Breast epithelium (tissue), 4 donors: ENCODE results near the gene CXCL12. TPM values are rescaled to one million over a fixed set of nuclear protein-coding genes. Genes with fewer than 3 reads are reported as not detected.

Experiments used
- DNase-seq, 2 donors: peaks; one replicate each; pipeline ENCODE4 v3.0.0-alpha.2; 2019; ENCODE audit warnings: low spot score in 2 of 2
- H3K27ac ChIP-seq, 2 donors: fragments of 200-600 bp; sonication (generic) in 1 of 2; one replicate each; pipeline ENCODE4 v1.5.1; 2016 to 2019; ENCODE audit warnings: mild to moderate bottlenecking in 1 of 2
- H3K27me3 ChIP-seq, 2 donors: fragments of 200-600 bp; sonication (generic) in 1 of 2; one replicate each; pipeline versions ENCODE4 v1.5.1 to v1.6.0; 2017 to 2019; ENCODE audit warnings: control low read depth in 1 of 2, mild to moderate bottlenecking in 1 of 2
- H3K36me3 ChIP-seq: fragments of 200-600 bp; one replicate; pipeline ENCODE4 v1.5.1; 2019
- H3K4me1 ChIP-seq, 2 donors: fragments of 200-600 bp; sonication (generic); one replicate each; pipeline ENCODE4 v1.5.1; 2016 to 2019; ENCODE audit warnings: control low read depth in 1 of 2
- H3K4me3 ChIP-seq, 3 donors: fragments of 200-600 bp; sonication (generic); 1 replicate in 2 of 3; 2 replicates in 1 of 3; pipeline ENCODE4 v1.5.1; 2016 to 2019; ENCODE audit warnings: mild to moderate bottlenecking in 3 of 3, moderate library complexity in 2 of 3
- H3K9me3 ChIP-seq, 2 donors: fragments of 200-600 bp; sonication (generic) in 1 of 2; one replicate each; pipeline ENCODE4 v1.5.1; 2016 to 2019; ENCODE audit warnings: control low read depth in 1 of 2
- CTCF ChIP-seq, 3 donors: fragments of 450-650 bp; IDR thresholded peaks; one replicate each; pipeline ENCODE4 v1.5.1; 2016 to 2017; ENCODE audit warnings: antibody characterized with exemption in 3 of 3, mild to moderate bottlenecking in 3 of 3, moderate library complexity in 3 of 3
- POLR2A ChIP-seq: fragments of 450-650 bp; IDR thresholded peaks from one replicate; pipeline ENCODE4 v1.6.1; 2016; ENCODE audit warnings: antibody characterized with exemption, mild to moderate bottlenecking, moderate library complexity
- POLR2AphosphoS5 ChIP-seq, 3 donors: sonication (generic); formaldehyde crosslinking; IDR thresholded peaks; one replicate each; pipeline ENCODE4 v1.6.1; 2017; ENCODE audit warnings: antibody characterized with exemption in 3 of 3
- intact Hi-C: fragments of 100-400 bp; cut with DNase I; formaldehyde crosslinking; loops from one replicate; pipeline ENCODE4 v1.15.1; 2023; ENCODE audit warnings: low total_unique reads
- total RNA-seq, 3 donors: library from RNA; depleted of rRNA; stranded (reverse); fragments of >200 nt; gene quantifications; one replicate each; pipeline ENCODE4 v1.1.0, GENCODE V29; 2016

CXCL12 gene
- total RNA-seq, 3 donors from 2014 or later: 66.4 to 164 (median 103) TPM

GRCh38 chr10:44400541-44400940 lies 15.6 kb upstream of the CXCL12 start:
- TF ChIP-seq POLR2A: no peak
- no peak for TF ChIP-seq CTCF (IDR thresholded peaks at IDR 0.05)
- TF ChIP-seq POLR2AphosphoS5 (IDR thresholded peaks at IDR 0.05): no peak
- no peaks in the 10 kb centered on the region for H3K27me3 ChIP-seq
- intact Hi-C loops: no loop called here
- H3K4me3 ChIP-seq: no peak overlapping the region
- H3K9me3 ChIP-seq: peaks cover 0 to 10% of the 10 kb centered on the region in 2 donors
- no peak overlapping the region for H3K27ac ChIP-seq
- no peaks in the 10 kb centered on the region for H3K4me1 ChIP-seq
- no peak for DNase-seq
- no peaks in the 10 kb centered on the region for H3K36me3 ChIP-seq

GRCh38 chr10:44399659-44400451 lies 15.0 kb upstream of the CXCL12 start:
- intact Hi-C loops: no loop called here
- no peak for TF ChIP-seq CTCF (IDR thresholded peaks at IDR 0.05)
- no peak for DNase-seq

DNA sequence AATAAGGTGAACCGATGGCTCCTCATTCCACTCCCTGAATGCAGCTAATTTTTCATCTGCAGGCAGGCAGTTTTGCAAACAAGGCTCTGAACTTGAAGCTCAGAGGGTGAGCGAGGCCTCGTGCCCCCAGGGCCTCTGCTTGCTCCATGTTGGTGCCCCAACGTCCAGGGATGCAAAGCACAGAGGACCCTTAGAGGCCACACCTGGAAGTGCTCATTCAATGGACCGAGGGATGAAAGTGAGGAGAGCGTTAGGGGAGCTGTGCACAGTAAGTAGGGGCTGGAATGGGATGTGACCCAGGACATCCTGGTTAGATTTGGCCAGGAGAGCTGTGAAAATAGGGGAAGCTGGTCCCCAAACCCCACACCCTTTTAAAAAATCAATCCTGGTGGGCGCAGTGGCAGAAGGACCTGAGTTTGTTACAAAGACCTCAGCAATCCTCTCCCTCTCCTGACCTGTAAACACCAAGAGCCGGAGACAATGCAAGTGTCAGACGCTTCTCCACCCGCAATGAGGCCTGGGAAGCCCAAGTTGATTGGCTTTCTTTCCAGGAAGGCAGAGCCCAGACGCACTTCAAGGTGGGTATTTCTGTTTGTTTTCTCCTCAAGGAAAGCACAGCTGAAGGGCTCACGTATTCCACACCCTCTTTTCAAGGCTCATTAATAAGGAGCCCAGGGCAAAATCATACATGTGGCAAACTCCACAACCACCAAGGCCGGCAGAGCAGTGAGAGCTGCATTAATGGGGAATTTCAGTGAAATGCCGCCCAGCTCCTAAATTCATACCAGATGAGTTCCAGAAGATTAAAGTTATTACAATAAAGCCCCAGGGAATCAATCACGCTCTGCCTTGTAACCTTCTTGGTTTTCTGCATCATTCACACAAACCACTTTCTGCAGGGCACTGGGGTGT lies 14.1 kb upstream of the CXCL12 start:
- Histone ChIP-seq H3K36me3 (no peaks in the 10 kb centered on the region), H3K4me3 (no peak overlapping the region), H3K9me3 (no peaks in the 10 kb centered on the region), H3K4me1 (no peaks in the 10 kb centered on the region), H3K27me3 (no peaks in the 10 kb centered on the region), H3K27ac (no peak overlapping the region)
- DNase-seq: no peak
- TF ChIP-seq POLR2AphosphoS5 (IDR thresholded peaks at IDR 0.05) (no peak), CTCF (IDR thresholded peaks at IDR 0.05) (no peak), POLR2A (no peak)
- intact Hi-C loops: no loop called here

More at GRCh38 chr10:44399659-44400451, 15.0 kb upstream of the CXCL12 start:
- H3K27me3 ChIP-seq: no peaks in the 10 kb centered on the region
- peaks cover 0 to 3% of the 10 kb centered on the region in 2 donors for H3K9me3 ChIP-seq
- H3K27ac ChIP-seq: no peak overlapping the region
- no peaks in the 10 kb centered on the region for H3K4me1 ChIP-seq
- no peak overlapping the region for H3K4me3 ChIP-seq
- H3K36me3 ChIP-seq: no peaks in the 10 kb centered on the region

GRCh38 chr10:44398271-44398670 lies 13.4 kb upstream of the CXCL12 start:
- Histone ChIP-seq H3K9me3 (no peaks in the 10 kb centered on the region), H3K4me3 (no peak overlapping the region), H3K36me3 (no peaks in the 10 kb centered on the region), H3K27me3 (no peaks in the 10 kb centered on the region), H3K27ac (no peak overlapping the region), H3K4me1 (no peaks in the 10 kb centered on the region)
- no peak for DNase-seq
- TF ChIP-seq POLR2A: no peak
- no peak for TF ChIP-seq POLR2AphosphoS5 (IDR thresholded peaks at IDR 0.05)
- no peak for TF ChIP-seq CTCF (IDR thresholded peaks at IDR 0.05)
- intact Hi-C loops: no loop called here
